ENCODE measurements around the gene FXYD6.
"Not testable (repeated sequence)": the region's sequence is repeated elsewhere in the genome, so short reads cannot be mapped to it uniquely, and the experiment has no call there.

FXYD6 gene, protein sequence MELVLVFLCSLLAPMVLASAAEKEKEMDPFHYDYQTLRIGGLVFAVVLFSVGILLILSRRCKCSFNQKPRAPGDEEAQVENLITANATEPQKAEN

GRCh38 chr11:117876341-117877119 lies at the start of gene FXYD6:
Gene FXYD6 (minus strand): TSS chr11:117876658. CDS start chr11:117842776, 33,882 bp downstream.
- no peak within 1 kb of the TSS for H3K27ac ChIP-seq
- ChIA-PET CTCF (interaction anchor here (0.6 to 1.3 kb wide), 3 partner anchors 70 to 520 kb away, joined by 3 to 4 read pairs (median 3); no protein-coding TSS in a partner anchor), POLR2A (ENCODE audit: low non-redundant PET) (no interaction called here)
- DNase-seq (ENCODE audit: low spot score) = peak; percentile 12
- TF ChIP-seq, protein P1, sequence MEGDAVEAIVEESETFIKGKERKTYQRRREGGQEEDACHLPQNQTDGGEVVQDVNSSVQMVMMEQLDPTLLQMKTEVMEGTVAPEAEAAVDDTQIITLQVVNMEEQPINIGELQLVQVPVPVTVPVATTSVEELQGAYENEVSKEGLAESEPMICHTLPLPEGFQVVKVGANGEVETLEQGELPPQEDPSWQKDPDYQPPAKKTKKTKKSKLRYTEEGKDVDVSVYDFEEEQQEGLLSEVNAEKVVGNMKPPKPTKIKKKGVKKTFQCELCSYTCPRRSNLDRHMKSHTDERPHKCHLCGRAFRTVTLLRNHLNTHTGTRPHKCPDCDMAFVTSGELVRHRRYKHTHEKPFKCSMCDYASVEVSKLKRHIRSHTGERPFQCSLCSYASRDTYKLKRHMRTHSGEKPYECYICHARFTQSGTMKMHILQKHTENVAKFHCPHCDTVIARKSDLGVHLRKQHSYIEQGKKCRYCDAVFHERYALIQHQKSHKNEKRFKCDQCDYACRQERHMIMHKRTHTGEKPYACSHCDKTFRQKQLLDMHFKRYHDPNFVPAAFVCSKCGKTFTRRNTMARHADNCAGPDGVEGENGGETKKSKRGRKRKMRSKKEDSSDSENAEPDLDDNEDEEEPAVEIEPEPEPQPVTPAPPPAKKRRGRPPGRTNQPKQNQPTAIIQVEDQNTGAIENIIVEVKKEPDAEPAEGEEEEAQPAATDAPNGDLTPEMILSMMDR (conservative IDR thresholded peaks at IDR 0.05; ENCODE audit: low read depth) = no peak

DNA sequence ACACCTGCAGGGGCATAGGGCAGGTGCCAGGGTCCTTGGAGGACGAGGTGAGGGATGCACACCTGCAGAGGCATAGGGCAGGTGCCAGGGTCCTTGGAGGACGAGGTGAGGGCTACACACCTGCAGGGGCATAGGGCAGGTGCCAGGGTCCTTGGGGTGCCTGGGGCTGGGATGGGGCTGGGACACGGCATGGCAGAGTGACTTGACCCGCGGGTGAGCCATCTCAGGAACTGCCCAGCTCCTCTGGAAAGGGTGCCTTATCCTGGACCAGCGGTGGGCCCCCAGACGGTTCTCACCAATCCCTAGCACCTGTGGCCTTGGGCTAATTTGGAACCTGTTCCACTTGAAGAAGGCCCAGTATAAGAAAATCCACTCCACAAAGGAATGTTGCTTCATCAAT lies 49.7 kb upstream of the FXYD6 start:
- H3K27ac ChIP-seq; DNase-seq (ENCODE audit: low spot score); POLR2A ChIA-PET (ENCODE audit: low non-redundant PET): not testable (repeated sequence)
- CTCF ChIA-PET = interaction anchor here (0.6 to 1.0 kb wide), 2 partner anchors 17 to 20 kb away, joined by 3 to 4 read pairs; no protein-coding TSS in a partner anchor

- DNase-seq (ENCODE audit: low spot score) = no peak
- ChIA-PET CTCF (interaction anchor here (0.6 to 0.9 kb wide), 2 partner anchors 9 to 18 kb away, joined by 4 read pairs; no protein-coding TSS in a partner anchor), POLR2A (ENCODE audit: low non-redundant PET) (no interaction called here)
- H3K27ac ChIP-seq = no peak overlapping the region
- TF ChIP-seq, protein P1 (conservative IDR thresholded peaks at IDR 0.05; ENCODE audit: low read depth) = no peak
Observed at GRCh38 chr11:117925198-117925925, 48.9 kb upstream of the FXYD6 start.

GRCh38 chr11:117924631-117925170 lies 48.2 kb upstream of the FXYD6 start:
- H3K27ac ChIP-seq = no peak overlapping the region
- ChIA-PET POLR2A (ENCODE audit: low non-redundant PET) (no interaction called here), CTCF (interaction anchor here (0.9 kb wide), 1 partner anchor 8 kb away, joined by 4 read pairs; no protein-coding TSS in a partner anchor)
- DNase-seq (ENCODE audit: low spot score) = no peak
- TF ChIP-seq, protein P1 (conservative IDR thresholded peaks at IDR 0.05; ENCODE audit: low read depth) = no peak

GRCh38 chr11:117923773-117924172 lies 47.3 kb upstream of the FXYD6 start:
- TF ChIP-seq, protein P1 (conservative IDR thresholded peaks at IDR 0.05; ENCODE audit: low read depth) = no peak
- ChIA-PET POLR2A (ENCODE audit: low non-redundant PET) (no interaction called here), CTCF (interaction anchor here (0.6 kb wide), 1 partner anchor 1770 kb away, joined by 4 read pairs; no protein-coding TSS in a partner anchor)
- DNase-seq (ENCODE audit: low spot score) = no peak
- no peak overlapping the region for H3K27ac ChIP-seq

DNA sequence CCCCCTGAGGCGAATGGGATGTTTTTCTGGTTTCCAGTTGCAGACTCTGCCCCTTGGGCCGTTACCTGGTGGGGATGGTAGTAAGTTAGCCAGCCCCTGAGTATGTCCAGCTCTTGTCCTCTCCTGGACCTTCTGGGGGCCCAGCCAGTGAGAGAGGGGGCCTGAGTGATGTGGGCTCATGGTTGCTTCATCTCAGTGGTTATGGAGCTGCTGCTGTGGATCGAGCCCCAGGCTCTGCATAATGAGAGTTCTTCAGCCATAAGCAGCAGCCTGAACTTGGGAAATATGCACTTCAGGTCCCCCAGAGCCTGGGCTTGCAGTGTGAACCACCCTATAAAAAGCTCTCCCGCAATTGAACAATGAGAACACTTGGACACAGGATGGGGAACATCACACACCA lies 46.8 kb upstream of the FXYD6 start:
- no peak overlapping the region for H3K27ac ChIP-seq
- POLR2A ChIA-PET (ENCODE audit: low non-redundant PET) = no interaction called here
- DNase-seq (ENCODE audit: low spot score) = no peak
- TF ChIP-seq, protein P1 (conservative IDR thresholded peaks at IDR 0.05; ENCODE audit: low read depth) = no peak
- CTCF ChIA-PET = no interaction called here

All from RWPE1 (cell line).